H9 (cell line): ENCODE results near the gene ITIH4. TPM values are rescaled to one million over a fixed set of nuclear protein-coding genes. Genes with fewer than 3 reads are reported as not detected.

Experiments used
- DNase-seq: peaks from one replicate; pipeline ENCODE4 v3.0.0-alpha.2; 2017
- H2AFZ ChIP-seq: one replicate; pipeline ENCODE4 v1.6.1; 2013; ENCODE audit warnings: mild to moderate bottlenecking, low read length, control low read depth, moderate library complexity
- H2AK5ac ChIP-seq: 2 replicates; pipeline ENCODE4 v1.6.1; 2013; ENCODE audit warnings: low read length, control low read depth, mixed read lengths; ENCODE audit not compliant: insufficient read length
- H2BK120ac ChIP-seq: one replicate; pipeline ENCODE4 v1.6.1; 2013; ENCODE audit warnings: low read depth, mild to moderate bottlenecking, low read length, control low read depth, inconsistent platforms; ENCODE audit not compliant: poor library complexity, severe bottlenecking
- H2BK12ac ChIP-seq: 2 replicates; pipeline ENCODE4 v1.6.1; 2013; ENCODE audit warnings: low read length, control low read depth, mixed read lengths, low read depth; ENCODE audit not compliant: insufficient read length
- H2BK15ac ChIP-seq: 2 replicates; pipeline ENCODE4 v1.6.1; 2013; ENCODE audit warnings: low read depth, low read length, control low read depth
- H2BK20ac ChIP-seq: one replicate; pipeline ENCODE4 v1.6.1; 2013; ENCODE audit warnings: low read depth, mild to moderate bottlenecking, low read length, control low read depth, inconsistent platforms; ENCODE audit not compliant: poor library complexity, severe bottlenecking
- H2BK5ac ChIP-seq: 2 replicates; pipeline ENCODE4 v1.6.1; 2013; ENCODE audit warnings: low read length, control low read depth, mixed read lengths; ENCODE audit not compliant: insufficient read length
- H3K14ac ChIP-seq: 2 replicates; pipeline ENCODE4 v1.6.1; 2013; ENCODE audit warnings: low read length, control low read depth; ENCODE audit not compliant: insufficient read depth
- H3K18ac ChIP-seq: 2 replicates; pipeline ENCODE4 v1.6.1; 2013; ENCODE audit warnings: low read depth, mild to moderate bottlenecking, mixed read lengths, low read length, control low read depth; ENCODE audit not compliant: insufficient read length
- H3K23ac ChIP-seq: 2 replicates; pipeline ENCODE4 v1.6.1; 2013; ENCODE audit warnings: low read length, control low read depth, mixed read lengths, low read depth; ENCODE audit not compliant: insufficient read length
- H3K23me2 ChIP-seq: 2 replicates; pipeline ENCODE4 v1.6.1; 2013; ENCODE audit warnings: low read depth, mild to moderate bottlenecking, mixed read lengths, low read length, control low read depth; ENCODE audit not compliant: insufficient read length, poor library complexity, severe bottlenecking
- H3K27ac ChIP-seq: 2 replicates; pipeline ENCODE4 v1.5.1; 2013; ENCODE audit warnings: low read length, control low read depth, mixed read lengths, low read depth; ENCODE audit not compliant: insufficient read length
- H3K27me3 ChIP-seq: 2 replicates; pipeline ENCODE4 v1.6.1; 2013; ENCODE audit warnings: low read length, control low read depth, inconsistent platforms; ENCODE audit not compliant: insufficient read depth
- H3K4ac ChIP-seq: 2 replicates; pipeline ENCODE4 v1.6.1; 2013; ENCODE audit warnings: low read depth, mild to moderate bottlenecking, control low read depth, inconsistent platforms, low read length, moderate library complexity
- H3K4me1 ChIP-seq: 2 replicates; pipeline ENCODE4 v1.6.1; 2013; ENCODE audit warnings: low read length, control low read depth, inconsistent platforms; ENCODE audit not compliant: insufficient read depth
- H3K4me2 ChIP-seq: 2 replicates; pipeline ENCODE4 v1.6.1; 2013; ENCODE audit warnings: low read length, control low read depth, mixed read lengths; ENCODE audit not compliant: insufficient read length, insufficient read depth
- H3K56ac ChIP-seq: 2 replicates; pipeline ENCODE4 v1.6.1; 2013; ENCODE audit warnings: low read depth, mild to moderate bottlenecking, mixed read lengths, low read length, control low read depth; ENCODE audit not compliant: insufficient read length
- H3K79me1 ChIP-seq: 2 replicates; pipeline ENCODE4 v1.6.1; 2013; ENCODE audit warnings: low read depth, mild to moderate bottlenecking, moderate library complexity, low read length, control low read depth, inconsistent platforms; ENCODE audit not compliant: insufficient read depth, poor library complexity, severe bottlenecking
- H3K79me2 ChIP-seq: 2 replicates; pipeline ENCODE4 v1.6.1; 2013; ENCODE audit warnings: low read length, control low read depth, inconsistent platforms; ENCODE audit not compliant: insufficient read depth
- H3K9ac ChIP-seq: 2 replicates; pipeline ENCODE4 v1.6.1; 2013; ENCODE audit warnings: low read length, control low read depth, mixed read lengths; ENCODE audit not compliant: insufficient read length; ENCODE audit errors: extremely low read depth
- H3K9me3 ChIP-seq: one replicate; pipeline ENCODE4 v1.6.1; 2013; ENCODE audit warnings: low read depth, low read length, inconsistent platforms; ENCODE audit not compliant: control insufficient read depth
- H3T11ph ChIP-seq: one replicate; pipeline ENCODE4 v1.6.1; 2013; ENCODE audit warnings: mild to moderate bottlenecking, low read length, control low read depth, inconsistent platforms
- H4K20me1 ChIP-seq: one replicate; pipeline ENCODE4 v1.6.1; 2013; ENCODE audit not compliant: control insufficient read depth, insufficient read length, insufficient read depth
- H4K5ac ChIP-seq: 2 replicates; pipeline ENCODE4 v1.6.1; 2013; ENCODE audit warnings: low read depth, mild to moderate bottlenecking, mixed read lengths, low read length, control low read depth; ENCODE audit not compliant: insufficient read length
- H4K8ac ChIP-seq: replicated peaks from 2 replicates; pipeline ENCODE4 v1.6.1; 2013; ENCODE audit warnings: low read length, control low read depth, mixed read lengths, low read depth; ENCODE audit not compliant: insufficient read length
- H4K91ac ChIP-seq: 2 replicates; pipeline ENCODE4 v1.6.1; 2013; ENCODE audit warnings: low read depth, mild to moderate bottlenecking, moderate library complexity, mixed read lengths, low read length, control low read depth; ENCODE audit not compliant: insufficient read length
- H3K27ac Mint-ChIP-seq, 3 experiments: 2 replicates in 2 of 3; 3 replicates in 1 of 3; pipeline ENCODE4 v1.8.0; 2020 to 2021; ENCODE audit warnings: mixed read lengths in 3 of 3, mild to moderate bottlenecking in 1 of 3, moderate library complexity in 1 of 3
- H3K27me3 Mint-ChIP-seq: 2 replicates; pipeline ENCODE4 v1.8.0; 2021; ENCODE audit warnings: low read depth, mild to moderate bottlenecking, moderate library complexity, mixed read lengths
- H3K36me3 Mint-ChIP-seq, 3 experiments: 2 replicates in 2 of 3; 3 replicates in 1 of 3; pipeline ENCODE4 v1.8.0; 2020 to 2021; ENCODE audit warnings: low read depth in 3 of 3, mixed read lengths in 3 of 3; ENCODE audit not compliant: insufficient read depth in 1 of 3
- H3K4me1 Mint-ChIP-seq, 2 experiments: 2 replicates each; pipeline ENCODE4 v1.8.0; 2020; ENCODE audit warnings: mixed read lengths in 2 of 2
- H3K4me3 Mint-ChIP-seq, 2 experiments: 2 replicates in 1 of 2; 3 replicates in 1 of 2; pipeline ENCODE4 v1.8.0; 2020 to 2021; ENCODE audit warnings: mild to moderate bottlenecking in 2 of 2, mixed read lengths in 2 of 2, moderate library complexity in 1 of 2
- H3K9me3 Mint-ChIP-seq, 2 experiments: 2 replicates in 1 of 2; 3 replicates in 1 of 2; pipeline ENCODE4 v1.8.0; 2020; ENCODE audit warnings: mild to moderate bottlenecking in 2 of 2, mixed read lengths in 2 of 2, moderate library complexity in 1 of 2
- WGBS: extraction: QIAGEN DNeasy Blood & Tissue Kit; methylation state at CpG from one replicate; pipeline ENCODE4 v1.1.7; 2013; ENCODE audit warnings: missing lambda C conversion rate, low lambda C conversion rate, mixed read lengths; ENCODE audit not compliant: insufficient read length; ENCODE audit errors: extremely low coverage; 5-methylcytosine and 5-hydroxymethylcytosine counted together
- total RNA-seq: library from RNA; stranded (reverse); gene quantifications from 2 replicates; pipeline ENCODE4 v1.2.1, GENCODE V29; 2021
- TF ChIP-seq, protein P1 (sequence below): fragments of 200-600 bp; sonication (generic); conservative IDR thresholded peaks from 3 replicates; pipeline ENCODE4 v1.8.0; 2021; ENCODE audit warnings: antibody characterized with exemption, mild to moderate bottlenecking

ITIH4 gene
- total RNA-seq, 1 experiment from 2014 or later = 3.0 TPM

GRCh38 chr3:52786330-52787215, 43.9 kb downstream of the ITIH4 start:
- Histone ChIP-seq H2BK120ac (no peak overlapping the region), H3K14ac (no peak overlapping the region), H3K23ac (no peak overlapping the region), H4K20me1 (no peaks in the 10 kb centered on the region), H3T11ph (no peak overlapping the region), H3K18ac (no peak overlapping the region), H2BK20ac (no peak overlapping the region), H3K79me2 (no peaks in the 10 kb centered on the region), H3K9me3 (no peaks in the 10 kb centered on the region), H3K9ac (no peak overlapping the region), H3K4me2 (no peak overlapping the region), H4K91ac (no peak overlapping the region), H2BK15ac (no peak overlapping the region), H4K5ac (no peak overlapping the region), H3K27ac (no peak overlapping the region), H2AK5ac (no peak overlapping the region), H3K79me1 (no peaks in the 10 kb centered on the region), H3K23me2 (no peaks in the 10 kb centered on the region), H4K8ac (no peak overlapping the region), H2BK12ac (no peak overlapping the region), H2AFZ (no peak overlapping the region), H3K4me1 (peaks cover 3% of the 10 kb centered on the region), H3K56ac (no peak overlapping the region), H3K4ac (no peak overlapping the region), H2BK5ac (no peak overlapping the region), H3K27me3 (no peaks in the 10 kb centered on the region)
- WGBS = no CpG with 5 or more reads among the region's 19 CpGs
- Mint-ChIP-seq H3K36me3 (no peaks in the 10 kb centered on the region; a peak in 1 of 7 replicates), H3K9me3 (no peaks in the 10 kb centered on the region; a peak in 1 of 5 replicates), H3K4me1 (peaks cover 12 to 13% of the 10 kb centered on the region in 2 experiments), H3K27me3 (peaks cover 4% of the 10 kb centered on the region), H3K4me3 (no peak overlapping the region), H3K27ac (no peak overlapping the region)
- TF ChIP-seq, protein P1, sequence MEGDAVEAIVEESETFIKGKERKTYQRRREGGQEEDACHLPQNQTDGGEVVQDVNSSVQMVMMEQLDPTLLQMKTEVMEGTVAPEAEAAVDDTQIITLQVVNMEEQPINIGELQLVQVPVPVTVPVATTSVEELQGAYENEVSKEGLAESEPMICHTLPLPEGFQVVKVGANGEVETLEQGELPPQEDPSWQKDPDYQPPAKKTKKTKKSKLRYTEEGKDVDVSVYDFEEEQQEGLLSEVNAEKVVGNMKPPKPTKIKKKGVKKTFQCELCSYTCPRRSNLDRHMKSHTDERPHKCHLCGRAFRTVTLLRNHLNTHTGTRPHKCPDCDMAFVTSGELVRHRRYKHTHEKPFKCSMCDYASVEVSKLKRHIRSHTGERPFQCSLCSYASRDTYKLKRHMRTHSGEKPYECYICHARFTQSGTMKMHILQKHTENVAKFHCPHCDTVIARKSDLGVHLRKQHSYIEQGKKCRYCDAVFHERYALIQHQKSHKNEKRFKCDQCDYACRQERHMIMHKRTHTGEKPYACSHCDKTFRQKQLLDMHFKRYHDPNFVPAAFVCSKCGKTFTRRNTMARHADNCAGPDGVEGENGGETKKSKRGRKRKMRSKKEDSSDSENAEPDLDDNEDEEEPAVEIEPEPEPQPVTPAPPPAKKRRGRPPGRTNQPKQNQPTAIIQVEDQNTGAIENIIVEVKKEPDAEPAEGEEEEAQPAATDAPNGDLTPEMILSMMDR = no peak
- DNase-seq = no peak
